HepG2 (cell line): ENCODE data around the gene CLMP. TPM values are rescaled to one million over a fixed set of nuclear protein-coding genes. Genes with fewer than 3 reads are reported as not detected.

ENCODE experiments used
- ATF1 ChIP-seq: IDR thresholded peaks from 2 replicates; pipeline ENCODE4 v1.6.1; 2016; ENCODE audit warnings: mild to moderate bottlenecking, control low read depth
- CREB1 ChIP-seq, 2 experiments: fragments of 450-650 bp in 1 of 2; IDR thresholded peaks; 2 replicates each; pipeline ENCODE4 v1.6.1; 2016 to 2017; ENCODE audit warnings: control low read depth in 1 of 2, mild to moderate bottlenecking in 1 of 2, missing compliant biosample characterization in 1 of 2, missing genetic modification characterization in 1 of 2
- DR1 ChIP-seq: sonication (generic); formaldehyde crosslinking; IDR thresholded peaks from 2 replicates; pipeline ENCODE4 v1.8.0; 2021; ENCODE audit warnings: mild to moderate bottlenecking, missing genetic modification reagents, inconsistent platforms
- ERF ChIP-seq: IDR thresholded peaks from 2 replicates; pipeline ENCODE4 v1.6.1; 2018; ENCODE audit warnings: missing biosample characterization, missing genetic modification reagents
- ESRRA ChIP-seq: sonication (generic); formaldehyde crosslinking; IDR thresholded peaks from 2 replicates; pipeline ENCODE4 v1.5.1; 2020; ENCODE audit warnings: mild to moderate bottlenecking, low read depth, missing genetic modification reagents
- GTF3A ChIP-seq: sonication (generic); formaldehyde crosslinking; conservative IDR thresholded peaks from 2 replicates; pipeline ENCODE4 v1.4.0; 2020; ENCODE audit warnings: mild to moderate bottlenecking, missing genetic modification reagents
- IRF2 ChIP-seq: IDR thresholded peaks from 2 replicates; pipeline ENCODE4 v1.6.1; 2018; ENCODE audit warnings: missing genetic modification reagents, missing compliant biosample characterization
- ISL2 ChIP-seq: sonication (generic); formaldehyde crosslinking; IDR thresholded peaks from 2 replicates; pipeline ENCODE4 v1.5.0; 2020; ENCODE audit warnings: missing genetic modification reagents
- RARG ChIP-seq: sonication (generic); formaldehyde crosslinking; IDR thresholded peaks from 2 replicates; pipeline ENCODE4 v1.4.0; 2020; ENCODE audit warnings: low read depth, mild to moderate bottlenecking, missing genetic modification reagents
- REPIN1 ChIP-seq: sonication (generic); formaldehyde crosslinking; IDR thresholded peaks from 2 replicates; pipeline ENCODE4 v1.8.0; 2022; ENCODE audit warnings: missing genetic modification reagents, low read depth, mild to moderate bottlenecking, borderline replicate concordance
- SYNCRIP ChIP-seq: fragments of 200-400 bp; formaldehyde crosslinking; IDR thresholded peaks from 2 replicates; pipeline ENCODE4 v1.6.1; 2018; ENCODE audit warnings: mild to moderate bottlenecking, low read depth, low read length; ENCODE audit not compliant: insufficient read depth
- ZFYVE20 ChIP-seq: sonication (generic); formaldehyde crosslinking; IDR thresholded peaks from 2 replicates; pipeline ENCODE4 v1.8.0; 2023; ENCODE audit warnings: low read depth, mild to moderate bottlenecking, moderate library complexity, missing genetic modification reagents, borderline replicate concordance
- ZMYM4 ChIP-seq: sonication (generic); formaldehyde crosslinking; IDR thresholded peaks from 2 replicates; pipeline ENCODE4 v1.8.1; 2023; ENCODE audit warnings: mild to moderate bottlenecking, missing genetic modification reagents
- ZNF124 ChIP-seq: sonication (generic); formaldehyde crosslinking; IDR thresholded peaks from 2 replicates; pipeline ENCODE4 v1.4.0; 2020; ENCODE audit warnings: missing genetic modification reagents
- ZNF205 ChIP-seq: IDR thresholded peaks from 2 replicates; pipeline ENCODE4 v1.6.1; 2018; ENCODE audit warnings: missing biosample characterization, missing genetic modification reagents
- ZNF232 ChIP-seq: sonication (generic); formaldehyde crosslinking; IDR thresholded peaks from 2 replicates; pipeline ENCODE4 v1.4.0; 2020; ENCODE audit warnings: missing genetic modification reagents, borderline replicate concordance
- ZNF33A ChIP-seq: sonication (generic); formaldehyde crosslinking; IDR thresholded peaks from 2 replicates; pipeline ENCODE4 v1.5.1; 2020; ENCODE audit warnings: missing genetic modification reagents, mild to moderate bottlenecking, moderate library complexity, borderline replicate concordance
- ZNF547 ChIP-seq: sonication (generic); formaldehyde crosslinking; IDR thresholded peaks from 2 replicates; pipeline ENCODE4 v1.5.1; 2020; ENCODE audit warnings: mild to moderate bottlenecking, missing genetic modification reagents
- ZNF558 ChIP-seq: sonication (generic); formaldehyde crosslinking; IDR thresholded peaks from 2 replicates; pipeline ENCODE4 v1.9.0; 2022; ENCODE audit warnings: mild to moderate bottlenecking, missing genetic modification reagents, borderline replicate concordance
- ZNF569 ChIP-seq: sonication (generic); formaldehyde crosslinking; IDR thresholded peaks from 2 replicates; pipeline ENCODE4 v1.5.0; 2020; ENCODE audit warnings: mild to moderate bottlenecking, missing genetic modification reagents, moderate library complexity, borderline replicate concordance
- polyA plus RNA-seq, 8 experiments: library from polyadenylated mRNA; depleted of rRNA in 3 of 8; stranded (reverse) in 7 of 8; unstranded in 1 of 8; fragments of >200 nt; fragmentation: Illumina TruSeq in 4 of 8; extraction: Trizol in 4 of 8; gene quantifications; 2 replicates each; pipeline versions ENCODE4 v1.2.1 to v1.2.3, GENCODE V29; 2011 to 2016; ENCODE audit warnings: low read depth in 4 of 8, missing spikeins in 1 of 8, mixed read lengths in 1 of 8; ENCODE audit not compliant: insufficient read depth in 1 of 8
- total RNA-seq, 5 experiments: library from RNA; depleted of rRNA; stranded (reverse); fragments of >200 nt; fragmentation: Illumina TruSeq; extraction: Trizol; gene quantifications; 2 replicates each; pipeline ENCODE4 v1.2.3, GENCODE V29; 2016; ENCODE audit warnings: low read depth in 1 of 5
- TF ChIP-seq, protein P1 (sequence below): sonication (generic); formaldehyde crosslinking; IDR thresholded peaks from 2 replicates; pipeline ENCODE4 v1.5.1; 2020; ENCODE audit warnings: mild to moderate bottlenecking, missing genetic modification reagents, moderate library complexity
- TF ChIP-seq, protein P2 (sequence below): sonication (generic); formaldehyde crosslinking; IDR thresholded peaks from 2 replicates; pipeline ENCODE4 v1.8.0; 2023; ENCODE audit warnings: mild to moderate bottlenecking, missing genetic modification reagents
- TF ChIP-seq, protein P3 (sequence below): sonication (generic); formaldehyde crosslinking; IDR thresholded peaks from 2 replicates; pipeline ENCODE4 v1.8.0; 2022; ENCODE audit warnings: mild to moderate bottlenecking, missing genetic modification reagents, borderline replicate concordance
- TF ChIP-seq, protein P4 (sequence below): sonication (generic); formaldehyde crosslinking; IDR thresholded peaks from 2 replicates; pipeline ENCODE4 v1.4.0; 2020; ENCODE audit warnings: missing genetic modification reagents
- TF ChIP-seq, protein P5 (sequence below): sonication (generic); formaldehyde crosslinking; IDR thresholded peaks from 2 replicates; pipeline ENCODE4 v1.4.0; 2020; ENCODE audit warnings: missing genetic modification reagents

Gene CLMP
- total and polyA plus RNA-seq, 2 of the 13 experiments (the other 11 are each of a cell fraction or from before 2014, with no cell fraction given), result not detected

DNA sequence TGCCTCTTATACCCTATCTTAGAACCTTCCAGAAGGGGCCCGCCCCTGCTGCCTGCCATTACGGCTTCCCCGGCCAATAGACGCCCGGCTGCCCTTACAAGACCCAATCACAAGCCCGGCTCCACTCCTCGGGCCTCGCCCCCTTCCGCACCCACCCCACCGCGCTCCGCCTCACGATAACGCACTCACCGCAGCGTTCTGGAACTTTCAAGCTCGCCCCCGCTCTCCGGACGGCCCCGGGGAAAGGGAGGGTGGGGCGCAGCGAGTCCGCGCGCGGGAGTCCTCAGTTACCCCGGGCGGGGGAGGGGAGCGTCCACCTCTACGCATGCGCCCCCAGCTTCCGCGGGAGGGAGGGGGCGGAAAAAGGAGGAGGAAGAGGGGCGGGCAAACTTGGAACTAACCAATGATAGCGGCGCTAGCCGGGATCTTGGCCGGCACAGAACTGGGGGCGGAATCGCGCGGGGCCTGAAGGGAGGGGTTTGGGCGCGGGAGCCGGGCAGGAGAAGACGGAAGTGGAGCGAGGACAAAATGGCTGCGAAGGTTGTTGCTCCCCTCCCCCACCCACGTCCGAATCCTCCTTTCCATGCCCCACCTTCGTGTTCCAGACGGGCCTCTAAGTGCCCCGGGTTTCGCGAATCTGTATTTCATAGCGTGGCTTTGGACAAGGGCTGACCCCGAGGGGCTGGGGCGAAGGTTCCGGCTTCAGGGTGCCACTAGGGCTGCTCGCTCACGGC lies 132.7 kb downstream of the CLMP start (continued):
- TF ChIP-seq CREB1 (IDR thresholded peaks at IDR 0.05) (peak; percentile 65; the same call in 1 of the 2 replicates), CREB1 (CRISPR knock-in tag; IDR thresholded peaks at IDR 0.05) (peak; percentile 76), ZFYVE20 (CRISPR knock-in tag) (no peak), ZNF205 (CRISPR knock-in tag) (peak; percentile 59; the same call in 1 of the 2 replicates), ZNF124 (CRISPR knock-in tag) (peak; percentile 15; the same call in 1 of the 2 replicates), ATF1 (no peak), ZNF547 (no peak), ERF (CRISPR knock-in tag) (0 out of 2 replicates have a peak, but pooled peaks have one; percentile 8), ZMYM4 (CRISPR knock-in tag) (peak; percentile 97), GTF3A (CRISPR knock-in tag) (no peak), RARG (CRISPR knock-in tag) (no peak), ZNF569 (no peak), DR1 (CRISPR knock-in tag) (peak; percentile 95), ZNF558 (no peak), ZNF232 (CRISPR knock-in tag) (no peak), ESRRA (CRISPR knock-in tag) (no peak), ISL2 (no peak), ZNF33A (CRISPR knock-in tag) (no peak), IRF2 (peak; percentile 56; the same call in 1 of the 2 replicates), SYNCRIP (no peak), REPIN1 (CRISPR knock-in tag) (peak; percentile 59)
- TF ChIP-seq, protein P1, sequence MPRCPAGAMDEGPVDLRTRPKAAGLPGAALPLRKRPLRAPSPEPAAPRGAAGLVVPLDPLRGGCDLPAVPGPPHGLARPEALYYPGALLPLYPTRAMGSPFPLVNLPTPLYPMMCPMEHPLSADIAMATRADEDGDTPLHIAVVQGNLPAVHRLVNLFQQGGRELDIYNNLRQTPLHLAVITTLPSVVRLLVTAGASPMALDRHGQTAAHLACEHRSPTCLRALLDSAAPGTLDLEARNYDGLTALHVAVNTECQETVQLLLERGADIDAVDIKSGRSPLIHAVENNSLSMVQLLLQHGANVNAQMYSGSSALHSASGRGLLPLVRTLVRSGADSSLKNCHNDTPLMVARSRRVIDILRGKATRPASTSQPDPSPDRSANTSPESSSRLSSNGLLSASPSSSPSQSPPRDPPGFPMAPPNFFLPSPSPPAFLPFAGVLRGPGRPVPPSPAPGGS (CRISPR knock-in tag), result no peak
- TF ChIP-seq, protein P2, sequence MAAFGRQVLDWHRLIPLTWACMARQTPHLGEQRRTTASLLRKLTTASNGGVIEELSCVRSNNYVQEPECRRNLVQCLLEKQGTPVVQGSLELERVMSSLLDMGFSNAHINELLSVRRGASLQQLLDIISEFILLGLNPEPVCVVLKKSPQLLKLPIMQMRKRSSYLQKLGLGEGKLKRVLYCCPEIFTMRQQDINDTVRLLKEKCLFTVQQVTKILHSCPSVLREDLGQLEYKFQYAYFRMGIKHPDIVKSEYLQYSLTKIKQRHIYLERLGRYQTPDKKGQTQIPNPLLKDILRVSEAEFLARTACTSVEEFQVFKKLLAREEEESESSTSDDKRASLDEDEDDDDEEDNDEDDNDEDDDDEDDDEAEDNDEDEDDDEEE (CRISPR knock-in tag), result no peak
- TF ChIP-seq, protein P3, sequence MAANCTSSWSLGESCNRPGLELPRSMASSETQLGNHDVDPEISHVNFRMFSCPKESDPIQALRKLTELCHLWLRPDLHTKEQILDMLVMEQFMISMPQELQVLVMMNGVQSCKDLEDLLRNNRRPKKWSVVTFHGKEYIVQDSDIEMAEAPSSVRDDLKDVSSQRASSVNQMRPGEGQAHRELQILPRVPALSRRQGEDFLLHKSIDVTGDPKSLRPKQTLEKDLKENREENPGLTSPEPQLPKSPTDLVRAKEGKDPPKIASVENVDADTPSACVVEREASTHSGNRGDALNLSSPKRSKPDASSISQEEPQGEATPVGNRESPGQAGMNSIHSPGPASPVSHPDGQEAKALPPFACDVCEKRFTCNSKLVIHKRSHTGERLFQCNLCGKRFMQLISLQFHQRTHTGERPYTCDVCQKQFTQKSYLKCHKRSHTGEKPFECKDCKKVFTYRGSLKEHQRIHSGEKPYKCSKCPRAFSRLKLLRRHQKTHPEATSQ (CRISPR knock-in tag), result no peak; the same call in 1 of the 2 replicates
- TF ChIP-seq, protein P4, sequence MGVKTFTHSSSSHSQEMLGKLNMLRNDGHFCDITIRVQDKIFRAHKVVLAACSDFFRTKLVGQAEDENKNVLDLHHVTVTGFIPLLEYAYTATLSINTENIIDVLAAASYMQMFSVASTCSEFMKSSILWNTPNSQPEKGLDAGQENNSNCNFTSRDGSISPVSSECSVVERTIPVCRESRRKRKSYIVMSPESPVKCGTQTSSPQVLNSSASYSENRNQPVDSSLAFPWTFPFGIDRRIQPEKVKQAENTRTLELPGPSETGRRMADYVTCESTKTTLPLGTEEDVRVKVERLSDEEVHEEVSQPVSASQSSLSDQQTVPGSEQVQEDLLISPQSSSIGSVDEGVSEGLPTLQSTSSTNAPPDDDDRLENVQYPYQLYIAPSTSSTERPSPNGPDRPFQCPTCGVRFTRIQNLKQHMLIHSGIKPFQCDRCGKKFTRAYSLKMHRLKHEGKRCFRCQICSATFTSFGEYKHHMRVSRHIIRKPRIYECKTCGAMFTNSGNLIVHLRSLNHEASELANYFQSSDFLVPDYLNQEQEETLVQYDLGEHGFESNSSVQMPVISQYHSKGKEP (CRISPR knock-in tag), result no peak
- TF ChIP-seq, protein P5, sequence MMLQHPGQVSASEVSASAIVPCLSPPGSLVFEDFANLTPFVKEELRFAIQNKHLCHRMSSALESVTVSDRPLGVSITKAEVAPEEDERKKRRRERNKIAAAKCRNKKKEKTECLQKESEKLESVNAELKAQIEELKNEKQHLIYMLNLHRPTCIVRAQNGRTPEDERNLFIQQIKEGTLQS (CRISPR knock-in tag), result no peak
